Calu3 (cell line): Measurements from ENCODE around the gene TNS1. TPM values are rescaled to one million over a fixed set of nuclear protein-coding genes. Genes with fewer than 3 reads are reported as not detected.

Experiments
- BruUV-seq: library from RNA; stranded (reverse); fragments of 400-500 nt; replicated peaks from 2 replicates; lab custom pipeline; 2021; lab: Mats Ljungman, UMichigan
- CTCF ChIA-PET: fragments of 300-600 bp; sonication (Branson Sonifier 250); formaldehyde crosslinking; loops from one replicate; lab custom pipeline; 2022; ENCODE audit warnings: antibody characterized with exemption; lab: Charles Lee
- DNase-seq: peaks from one replicate; pipeline ENCODE4 v3.0.0; 2022
- H3K27ac Mint-ChIP-seq: one replicate; pipeline ENCODE4 v1.8.0; 2022; ENCODE audit warnings: mixed read lengths; ENCODE audit not compliant: unreplicated experiment
- H3K27me3 Mint-ChIP-seq: one replicate; pipeline ENCODE4 v1.8.0; 2022; ENCODE audit warnings: mixed read lengths; ENCODE audit not compliant: unreplicated experiment
- H3K36me3 Mint-ChIP-seq: one replicate; pipeline ENCODE4 v1.8.0; 2022; ENCODE audit warnings: mild to moderate bottlenecking, moderate library complexity, mixed read lengths; ENCODE audit not compliant: insufficient read depth, unreplicated experiment
- H3K4me1 Mint-ChIP-seq: one replicate; pipeline ENCODE4 v1.8.0; 2022; ENCODE audit warnings: mild to moderate bottlenecking, low read depth, mixed read lengths; ENCODE audit not compliant: unreplicated experiment
- H3K4me3 Mint-ChIP-seq: one replicate; pipeline ENCODE4 v1.8.0; 2022; ENCODE audit warnings: mild to moderate bottlenecking, low read depth, moderate library complexity, mixed read lengths; ENCODE audit not compliant: unreplicated experiment
- H3K9me3 Mint-ChIP-seq: one replicate; pipeline ENCODE4 v1.8.0; 2022; ENCODE audit warnings: low read depth, mixed read lengths; ENCODE audit not compliant: unreplicated experiment
- CTCF ChIP-seq: fragments of 200-600 bp; IDR thresholded peaks from one replicate; pipeline ENCODE4 v1.8.0; 2022; ENCODE audit warnings: antibody characterized with exemption; ENCODE audit not compliant: unreplicated experiment
- intact Hi-C: fragments of 100-400 bp; cut with micrococcal nuclease; formaldehyde crosslinking; loops from one replicate; pipeline ENCODE4 v1.10.0; 2022; ENCODE audit not compliant: unreplicated experiment
- total RNA-seq: library from RNA; stranded (reverse); gene quantifications from 2 replicates; pipeline ENCODE4 v1.2.3, GENCODE V29; 2022

Gene TNS1
- total RNA-seq, 1 experiment from 2014 or later = 2.2 TPM

DNA sequence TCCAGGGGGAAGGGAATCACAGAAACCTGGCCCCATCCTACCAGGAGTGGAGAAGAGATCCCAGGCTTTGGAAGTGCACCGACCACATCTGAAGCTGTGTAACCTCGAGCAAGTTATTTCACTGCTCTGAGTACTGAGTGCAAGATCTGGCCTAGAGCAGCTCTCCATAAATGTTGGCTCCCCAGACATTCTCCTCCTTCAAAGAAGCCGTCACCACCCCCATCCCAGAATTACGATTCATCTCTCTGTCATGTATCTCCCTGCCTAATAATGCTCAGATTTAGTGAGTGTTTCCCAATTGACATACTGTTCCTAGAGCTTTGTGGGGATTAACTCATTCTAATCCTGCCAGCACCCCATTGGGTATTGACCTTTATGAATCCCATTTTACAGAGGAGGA, 51.7 kb downstream of the TNS1 start:
- H3K27ac Mint-ChIP-seq = no peak overlapping the region
- H3K4me3 Mint-ChIP-seq = no peak overlapping the region
- no peaks in the 10 kb centered on the region for H3K9me3 Mint-ChIP-seq
- no peaks in the 10 kb centered on the region for H3K36me3 Mint-ChIP-seq
- no peak for DNase-seq
- peaks cover 100% of the 10 kb centered on the region for H3K27me3 Mint-ChIP-seq
- CTCF ChIA-PET = no interaction called here
- intact Hi-C loops = no loop called here
- TF ChIP-seq CTCF = no peak
- BruUV-seq = no TSS peak
- H3K4me1 Mint-ChIP-seq = no peaks in the 10 kb centered on the region

DNA sequence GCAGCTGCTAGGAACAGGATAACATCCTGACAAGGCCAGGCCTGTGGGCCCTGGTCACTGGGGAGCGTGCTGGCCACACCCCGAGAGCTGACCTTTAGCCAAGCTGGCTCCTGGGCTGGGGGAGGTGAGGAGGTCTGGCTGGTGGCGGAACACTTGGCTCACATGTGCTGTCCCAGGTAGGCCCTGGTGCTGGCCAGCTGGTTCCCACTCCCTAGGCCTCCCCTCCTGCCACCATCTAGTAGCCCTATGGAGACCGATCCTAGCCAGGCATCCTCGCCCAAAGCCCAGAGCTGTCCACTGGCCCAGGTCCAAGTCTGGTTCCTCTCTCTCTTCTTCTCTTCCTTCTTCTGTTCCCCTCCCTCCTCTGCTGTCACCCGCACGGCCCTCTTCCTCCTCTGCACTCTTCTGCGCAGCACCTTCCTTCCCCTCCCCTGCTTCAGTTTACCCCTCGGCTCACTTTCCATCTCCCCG, 52.4 kb downstream of the TNS1 start:
- Mint-ChIP-seq H3K36me3 (no peaks in the 10 kb centered on the region), H3K4me3 (no peak overlapping the region), H3K27ac (no peak overlapping the region), H3K9me3 (no peaks in the 10 kb centered on the region), H3K27me3 (peaks cover 100% of the 10 kb centered on the region), H3K4me1 (no peaks in the 10 kb centered on the region)
- no peak for TF ChIP-seq CTCF
- DNase-seq = no peak
- no TSS peak for BruUV-seq
- intact Hi-C loops = no loop called here
- CTCF ChIA-PET = interaction anchor here (0.6 kb wide), 1 partner anchor 32 kb away, joined by 3 read pairs; no protein-coding TSS in a partner anchor

- CTCF ChIA-PET = no interaction called here
- no peak for DNase-seq
- Mint-ChIP-seq H3K4me3 (no peak overlapping the region), H3K4me1 (no peaks in the 10 kb centered on the region), H3K9me3 (no peaks in the 10 kb centered on the region), H3K36me3 (no peaks in the 10 kb centered on the region), H3K27ac (no peak overlapping the region), H3K27me3 (peaks cover 100% of the 10 kb centered on the region)
- BruUV-seq = no TSS peak
- intact Hi-C loops = no loop called here
- TF ChIP-seq CTCF = no peak
These were observed 53.3 kb downstream of the TNS1 start for GRCh38 chr2:217949447-217949846.

DNA sequence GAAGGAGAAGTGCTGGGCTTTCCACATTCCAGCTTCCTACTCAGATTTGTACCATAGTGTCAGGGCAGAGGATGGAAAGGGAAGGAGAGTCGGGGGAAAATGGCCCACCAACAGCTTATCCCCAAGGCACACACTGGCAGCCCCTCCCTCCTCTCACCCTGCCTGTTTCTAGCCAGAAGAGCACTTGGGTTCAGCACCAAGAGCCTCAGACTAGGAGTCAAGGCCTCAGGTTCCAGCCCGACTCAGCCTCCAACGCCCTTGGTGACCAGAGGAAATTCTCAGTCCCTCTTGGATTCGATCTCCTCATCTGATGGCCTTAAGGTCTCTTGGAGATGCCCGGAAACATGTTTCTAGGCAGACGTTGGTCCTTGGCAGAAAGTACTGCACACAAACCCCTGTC, 53.9 kb downstream of the TNS1 start:
- TF ChIP-seq CTCF = no peak
- intact Hi-C loops = no loop called here

More for the DNA sequence above, 53.9 kb downstream of the TNS1 start:
- H3K27ac Mint-ChIP-seq = no peak overlapping the region
- peaks cover 2% of the 10 kb centered on the region for H3K4me1 Mint-ChIP-seq
- H3K27me3 Mint-ChIP-seq = peaks cover 100% of the 10 kb centered on the region
- no peak overlapping the region for H3K4me3 Mint-ChIP-seq
- no peak for DNase-seq
- BruUV-seq = no TSS peak
- CTCF ChIA-PET = interaction anchor here (1.4 kb wide), 1 partner anchor 11 kb away, joined by 3 read pairs; no protein-coding TSS in a partner anchor
- no peaks in the 10 kb centered on the region for H3K36me3 Mint-ChIP-seq
- H3K9me3 Mint-ChIP-seq = no peaks in the 10 kb centered on the region
